SK-N-SH treated with all-trans-retinoic acid at 6 μM for 48 hours (cell line): Measurements from ENCODE around the gene TEAD1.

Experiments
- ATAC-seq: fragments of 200-7000 bp; cut with Tn5 transposase; 3 replicates; pipeline ENCODE4 v1.9.1; 2020; ENCODE audit warnings: mild to moderate bottlenecking, moderate library complexity
- ARNTL ChIP-seq: fragments of 450-650 bp; formaldehyde crosslinking; IDR thresholded peaks from 2 replicates; pipeline ENCODE4 v1.5.0; 2020; ENCODE audit warnings: low read depth, mild to moderate bottlenecking, moderate library complexity, borderline replicate concordance
- BACH2 ChIP-seq: fragments of 250-450 bp; sonication (Bioruptor Pico); IDR thresholded peaks from 2 replicates; pipeline ENCODE4 v1.9.0; 2021; ENCODE audit warnings: mild to moderate bottlenecking, borderline replicate concordance
- CREB5 ChIP-seq: fragments of 250-450 bp; sonication (Bioruptor Pico); IDR thresholded peaks from 2 replicates; pipeline ENCODE4 v1.5.1; 2020; ENCODE audit warnings: low read depth, mild to moderate bottlenecking, moderate library complexity
- CSDC2 ChIP-seq: fragments of 250-450 bp; sonication (Bioruptor Pico); IDR thresholded peaks from 2 replicates; pipeline ENCODE4 v1.5.0; 2020; ENCODE audit warnings: mild to moderate bottlenecking, moderate library complexity
- CSRNP3 ChIP-seq: fragments of 250-450 bp; sonication (Bioruptor Pico); IDR thresholded peaks from 2 replicates; pipeline ENCODE4 v1.5.1; 2021; ENCODE audit warnings: mild to moderate bottlenecking, moderate library complexity
- ESRRG ChIP-seq: fragments of 250-450 bp; sonication (Bioruptor Pico); IDR thresholded peaks from 2 replicates; pipeline ENCODE4 v1.6.1; 2021; ENCODE audit warnings: mild to moderate bottlenecking
- GLIS3 ChIP-seq: fragments of 250-450 bp; sonication (Bioruptor Pico); IDR thresholded peaks from 2 replicates; pipeline ENCODE4 v1.5.0; 2020; ENCODE audit warnings: mild to moderate bottlenecking, moderate library complexity
- ISL1 ChIP-seq: fragments of 250-450 bp; sonication (Bioruptor Pico); IDR thresholded peaks from 2 replicates; pipeline ENCODE4 v2.1.2; 2022; ENCODE audit warnings: mild to moderate bottlenecking, moderate library complexity
- OSR1 ChIP-seq: fragments of 250-450 bp; sonication (Bioruptor Pico); IDR thresholded peaks from 2 replicates; pipeline ENCODE4 v1.8.0; 2022; ENCODE audit warnings: moderate library complexity, mild to moderate bottlenecking, inconsistent platforms
- POU6F1 ChIP-seq: fragments of 250-450 bp; sonication (Bioruptor Pico); IDR thresholded peaks from 2 replicates; pipeline ENCODE4 v1.8.0; 2021; ENCODE audit warnings: low read depth, mild to moderate bottlenecking, moderate library complexity, borderline replicate concordance
- PPARA ChIP-seq: fragments of 250-450 bp; sonication (Bioruptor Pico); IDR thresholded peaks from 2 replicates; pipeline ENCODE4 v1.5.0; 2020; ENCODE audit warnings: mild to moderate bottlenecking, borderline replicate concordance
- RARB ChIP-seq: fragments of 250-450 bp; sonication (Bioruptor Pico); IDR thresholded peaks from 2 replicates; pipeline ENCODE4 v1.8.0; 2021; ENCODE audit warnings: mild to moderate bottlenecking, moderate library complexity
- SNAI2 ChIP-seq: fragments of 250-450 bp; sonication (Bioruptor Pico); IDR thresholded peaks from 2 replicates; pipeline ENCODE4 v1.5.0; 2020; ENCODE audit warnings: mild to moderate bottlenecking, moderate library complexity
- TCF4 ChIP-seq: fragments of 250-450 bp; sonication (Bioruptor Pico); IDR thresholded peaks from 2 replicates; pipeline ENCODE4 v1.8.0; 2021; ENCODE audit warnings: mild to moderate bottlenecking, moderate library complexity, borderline replicate concordance
- TOX ChIP-seq: fragments of 250-450 bp; sonication (Bioruptor Pico); IDR thresholded peaks from 2 replicates; pipeline ENCODE4 v1.8.0; 2021; ENCODE audit warnings: mild to moderate bottlenecking, moderate library complexity, borderline replicate concordance
- ZFP3 ChIP-seq: fragments of 250-450 bp; sonication (Bioruptor Pico); IDR thresholded peaks from 2 replicates; pipeline ENCODE4 v1.5.0; 2020; ENCODE audit warnings: mild to moderate bottlenecking, moderate library complexity
- ZFP30 ChIP-seq: fragments of 450-650 bp; formaldehyde crosslinking; IDR thresholded peaks from 2 replicates; pipeline ENCODE4 v1.5.0; 2022; ENCODE audit warnings: mild to moderate bottlenecking, moderate library complexity
- ZNF565 ChIP-seq: fragments of 450-650 bp; formaldehyde crosslinking; conservative IDR thresholded peaks from 2 replicates; pipeline ENCODE4 v1.5.0; 2020; ENCODE audit warnings: low read depth, mild to moderate bottlenecking, moderate library complexity
- ZNF8 ChIP-seq: fragments of 450-650 bp; formaldehyde crosslinking; IDR thresholded peaks from 2 replicates; pipeline ENCODE4 v1.5.0; 2020; ENCODE audit warnings: mild to moderate bottlenecking, moderate library complexity
- TF ChIP-seq, protein P1 (sequence below): fragments of 250-450 bp; sonication (Bioruptor Pico); IDR thresholded peaks from 2 replicates; pipeline ENCODE4 v1.5.0; 2020; ENCODE audit warnings: mild to moderate bottlenecking, moderate library complexity
- TF ChIP-seq, protein P2 (sequence below): fragments of 250-450 bp; sonication (Bioruptor Pico); IDR thresholded peaks from 2 replicates; pipeline ENCODE4 v1.8.0; 2020; ENCODE audit warnings: mild to moderate bottlenecking, moderate library complexity, borderline replicate concordance

TEAD1 gene

DNA sequence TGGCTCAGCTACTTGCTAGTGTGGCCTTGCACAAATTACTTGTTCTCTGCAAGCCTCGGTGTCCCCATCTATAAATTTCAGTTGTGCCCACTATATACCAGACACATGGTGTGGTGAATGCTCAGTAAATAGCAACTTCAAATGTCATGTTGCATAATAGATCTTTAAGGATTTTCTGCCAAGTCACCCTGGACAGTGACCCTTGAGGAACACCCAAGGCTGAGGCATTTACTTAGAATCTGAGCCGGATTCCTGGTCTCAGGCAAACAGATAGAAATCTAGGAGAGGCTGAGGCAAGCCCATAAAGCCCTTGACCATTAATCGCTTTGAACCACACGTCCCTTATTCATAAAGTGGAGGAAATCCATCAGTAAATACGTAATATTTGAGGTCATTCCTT is 9.7 kb downstream of the TEAD1 start:
- no peak for ATAC-seq
- TF ChIP-seq BACH2: no peak
- TF ChIP-seq ZNF565 (CRISPR knock-in tag): no peak
- TF ChIP-seq ZNF8 (CRISPR knock-in tag): no peak
- no peak for TF ChIP-seq ZFP3 (CRISPR knock-in tag)
- no peak for TF ChIP-seq GLIS3 (CRISPR knock-in tag)
- no peak for TF ChIP-seq RARB (CRISPR knock-in tag)
- no peak for TF ChIP-seq OSR1 (CRISPR knock-in tag)
- no peak for TF ChIP-seq ARNTL (CRISPR knock-in tag)
- TF ChIP-seq CREB5: no peak
- no peak for TF ChIP-seq CSRNP3 (CRISPR knock-in tag)

- TF ChIP-seq ESRRG (no peak), OSR1 (CRISPR knock-in tag) (no peak), ARNTL (CRISPR knock-in tag) (no peak)
- TF ChIP-seq, protein P1, sequence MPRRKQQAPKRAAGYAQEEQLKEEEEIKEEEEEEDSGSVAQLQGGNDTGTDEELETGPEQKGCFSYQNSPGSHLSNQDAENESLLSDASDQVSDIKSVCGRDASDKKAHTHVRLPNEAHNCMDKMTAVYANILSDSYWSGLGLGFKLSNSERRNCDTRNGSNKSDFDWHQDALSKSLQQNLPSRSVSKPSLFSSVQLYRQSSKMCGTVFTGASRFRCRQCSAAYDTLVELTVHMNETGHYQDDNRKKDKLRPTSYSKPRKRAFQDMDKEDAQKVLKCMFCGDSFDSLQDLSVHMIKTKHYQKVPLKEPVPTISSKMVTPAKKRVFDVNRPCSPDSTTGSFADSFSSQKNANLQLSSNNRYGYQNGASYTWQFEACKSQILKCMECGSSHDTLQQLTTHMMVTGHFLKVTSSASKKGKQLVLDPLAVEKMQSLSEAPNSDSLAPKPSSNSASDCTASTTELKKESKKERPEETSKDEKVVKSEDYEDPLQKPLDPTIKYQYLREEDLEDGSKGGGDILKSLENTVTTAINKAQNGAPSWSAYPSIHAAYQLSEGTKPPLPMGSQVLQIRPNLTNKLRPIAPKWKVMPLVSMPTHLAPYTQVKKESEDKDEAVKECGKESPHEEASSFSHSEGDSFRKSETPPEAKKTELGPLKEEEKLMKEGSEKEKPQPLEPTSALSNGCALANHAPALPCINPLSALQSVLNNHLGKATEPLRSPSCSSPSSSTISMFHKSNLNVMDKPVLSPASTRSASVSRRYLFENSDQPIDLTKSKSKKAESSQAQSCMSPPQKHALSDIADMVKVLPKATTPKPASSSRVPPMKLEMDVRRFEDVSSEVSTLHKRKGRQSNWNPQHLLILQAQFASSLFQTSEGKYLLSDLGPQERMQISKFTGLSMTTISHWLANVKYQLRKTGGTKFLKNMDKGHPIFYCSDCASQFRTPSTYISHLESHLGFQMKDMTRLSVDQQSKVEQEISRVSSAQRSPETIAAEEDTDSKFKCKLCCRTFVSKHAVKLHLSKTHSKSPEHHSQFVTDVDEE (CRISPR knock-in tag): no peak
- TF ChIP-seq, protein P2, sequence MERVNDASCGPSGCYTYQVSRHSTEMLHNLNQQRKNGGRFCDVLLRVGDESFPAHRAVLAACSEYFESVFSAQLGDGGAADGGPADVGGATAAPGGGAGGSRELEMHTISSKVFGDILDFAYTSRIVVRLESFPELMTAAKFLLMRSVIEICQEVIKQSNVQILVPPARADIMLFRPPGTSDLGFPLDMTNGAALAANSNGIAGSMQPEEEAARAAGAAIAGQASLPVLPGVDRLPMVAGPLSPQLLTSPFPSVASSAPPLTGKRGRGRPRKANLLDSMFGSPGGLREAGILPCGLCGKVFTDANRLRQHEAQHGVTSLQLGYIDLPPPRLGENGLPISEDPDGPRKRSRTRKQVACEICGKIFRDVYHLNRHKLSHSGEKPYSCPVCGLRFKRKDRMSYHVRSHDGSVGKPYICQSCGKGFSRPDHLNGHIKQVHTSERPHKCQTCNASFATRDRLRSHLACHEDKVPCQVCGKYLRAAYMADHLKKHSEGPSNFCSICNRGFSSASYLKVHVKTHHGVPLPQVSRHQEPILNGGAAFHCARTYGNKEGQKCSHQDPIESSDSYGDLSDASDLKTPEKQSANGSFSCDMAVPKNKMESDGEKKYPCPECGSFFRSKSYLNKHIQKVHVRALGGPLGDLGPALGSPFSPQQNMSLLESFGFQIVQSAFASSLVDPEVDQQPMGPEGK (CRISPR knock-in tag): no peak
- TF ChIP-seq, all 23 proteins: peak for 0
- ATAC-seq: no peak
These were observed 10.1 kb downstream of the TEAD1 start for GRCh38 chr11:12684315-12684714.

- no peak; the same call in 1 of the 3 replicates for ATAC-seq
- TF ChIP-seq ESRRG (no peak), PPARA (CRISPR knock-in tag) (no peak), BACH2 (no peak), POU6F1 (no peak), CREB5 (no peak), TCF4 (CRISPR knock-in tag) (no peak), ZFP3 (CRISPR knock-in tag) (no peak), CSDC2 (no peak), CSRNP3 (CRISPR knock-in tag) (no peak), ZFP30 (CRISPR knock-in tag) (no peak), OSR1 (CRISPR knock-in tag) (no peak), GLIS3 (CRISPR knock-in tag) (no peak), TOX (CRISPR knock-in tag) (no peak), SNAI2 (CRISPR knock-in tag) (no peak), ARNTL (CRISPR knock-in tag) (no peak), RARB (CRISPR knock-in tag) (no peak), ISL1 (no peak), ZNF8 (CRISPR knock-in tag) (no peak)
- TF ChIP-seq, protein P1 (CRISPR knock-in tag): no peak
These were observed 10.6 kb downstream of the TEAD1 start for GRCh38 chr11:12684816-12685215.
